IMR-90 (cell line): ENCODE results near the gene SSBP2. TPM values are rescaled to one million over a fixed set of nuclear protein-coding genes. Genes with fewer than 3 reads are reported as not detected.

Source experiments
- ATAC-seq: fragments of 200-7000 bp; cut with Tn5 transposase; 2 replicates; pipeline ENCODE4 v1.9.1; 2020; ENCODE audit warnings: low read depth, mild to moderate bottlenecking, moderate library complexity
- BruUV-seq: library from RNA; stranded (reverse); fragments of 400-500 nt; replicated peaks from 2 replicates; lab custom pipeline; 2021; lab: Mats Ljungman, UMichigan
- CTCF ChIA-PET: fragments of 300-600 bp; formaldehyde crosslinking; extraction: SDS; loops from one replicate; lab custom pipeline; 2021; ENCODE audit warnings: antibody characterized with exemption; lab: Yijun Ruan, JAX
- POLR2A ChIA-PET: fragments of 300-600 bp; sonication (Branson Sonifier 250); formaldehyde crosslinking; loops from one replicate; lab custom pipeline; 2022; ENCODE audit warnings: antibody characterized with exemption; ENCODE audit not compliant: unreplicated experiment; lab: Charles Lee
- DNase-seq: peaks from one replicate; pipeline ENCODE4 v3.0.0; 2013
- H2AFZ ChIP-seq: replicated peaks from 2 replicates; pipeline ENCODE3; 2013; ENCODE audit warnings: low read length, mild to moderate bottlenecking; ENCODE audit not compliant: poor library complexity
- H2AK5ac ChIP-seq: 2 replicates; pipeline ENCODE4 v1.6.1; 2013; ENCODE audit warnings: low read depth, low read length, inconsistent platforms
- H2AK9ac ChIP-seq: replicated peaks from 2 replicates; pipeline ENCODE3; 2013; ENCODE audit warnings: mild to moderate bottlenecking, low read depth, low read length, moderate library complexity; ENCODE audit not compliant: poor library complexity
- H2BK120ac ChIP-seq: 2 replicates; pipeline ENCODE4 v1.6.1; 2013; ENCODE audit warnings: low read depth, low read length, inconsistent platforms
- H2BK15ac ChIP-seq: 3 replicates; pipeline ENCODE4 v1.6.1; 2013; ENCODE audit warnings: low read depth, low read length, inconsistent platforms
- H2BK20ac ChIP-seq: 2 replicates; pipeline ENCODE4 v1.6.1; 2013; ENCODE audit warnings: low read depth, mild to moderate bottlenecking, inconsistent platforms, low read length, moderate library complexity
- H2BK5ac ChIP-seq: 2 replicates; pipeline ENCODE4 v1.6.1; 2013; ENCODE audit warnings: mild to moderate bottlenecking, low read depth, low read length, inconsistent platforms; ENCODE audit not compliant: poor library complexity, severe bottlenecking
- H3K14ac ChIP-seq: replicated peaks from 2 replicates; pipeline ENCODE4 v1.6.1; 2013; ENCODE audit warnings: low read depth, low read length, inconsistent platforms
- H3K18ac ChIP-seq: 2 replicates; pipeline ENCODE4 v1.6.1; 2013; ENCODE audit warnings: low read depth, low read length, control low read depth
- H3K23ac ChIP-seq: 2 replicates; pipeline ENCODE4 v1.6.1; 2013; ENCODE audit warnings: low read depth, low read length, inconsistent platforms
- H3K27ac ChIP-seq: 2 replicates; pipeline ENCODE4 v1.5.1; 2013; ENCODE audit warnings: mild to moderate bottlenecking, control low read depth, low read length; ENCODE audit not compliant: insufficient read depth
- H3K27me3 ChIP-seq: 2 replicates; pipeline ENCODE4 v1.6.1; 2013; ENCODE audit warnings: low read length; ENCODE audit not compliant: control insufficient read depth, insufficient read depth
- H3K36me3 ChIP-seq: 2 replicates; pipeline ENCODE4 v1.6.1; 2013; ENCODE audit warnings: low read length, mixed read lengths; ENCODE audit not compliant: control insufficient read depth, insufficient read depth
- H3K4ac ChIP-seq: 2 replicates; pipeline ENCODE4 v1.6.1; 2013; ENCODE audit warnings: low read depth, low read length, inconsistent platforms
- H3K4me1 ChIP-seq: 2 replicates; pipeline ENCODE4 v1.6.1; 2013; ENCODE audit warnings: low read length, mixed read lengths; ENCODE audit not compliant: control insufficient read depth, insufficient read depth
- H3K4me2 ChIP-seq: 2 replicates; pipeline ENCODE4 v1.6.1; 2013; ENCODE audit warnings: low read depth, mild to moderate bottlenecking, control low read depth, low read length, moderate library complexity
- H3K4me3 ChIP-seq: 2 replicates; pipeline ENCODE4 v1.5.1; 2013; ENCODE audit warnings: low read depth, mild to moderate bottlenecking, control low read depth, low read length, moderate library complexity; ENCODE audit not compliant: insufficient read depth
- H3K56ac ChIP-seq: 2 replicates; pipeline ENCODE4 v1.6.1; 2013; ENCODE audit warnings: low read length, inconsistent platforms; ENCODE audit not compliant: insufficient read depth; ENCODE audit errors: extremely low read depth
- H3K79me1 ChIP-seq, 2 experiments: 2 replicates each; pipeline ENCODE4 v1.6.1; 2013; ENCODE audit warnings: low read length in 2 of 2, inconsistent platforms in 1 of 2, low read depth in 1 of 2
- H3K9ac ChIP-seq: 2 replicates; pipeline ENCODE4 v1.6.1; 2013; ENCODE audit warnings: low read depth, low read length, control low read depth
- H3K9me1 ChIP-seq: 2 replicates; pipeline ENCODE4 v1.6.1; 2013; ENCODE audit warnings: low read length, inconsistent platforms; ENCODE audit not compliant: insufficient read depth
- H3K9me3 ChIP-seq: 2 replicates; pipeline ENCODE4 v1.6.1; 2013; ENCODE audit warnings: low read length; ENCODE audit not compliant: control insufficient read depth, insufficient read depth
- H4K20me1 ChIP-seq: 2 replicates; pipeline ENCODE4 v1.6.1; 2013; ENCODE audit warnings: low read length, inconsistent platforms; ENCODE audit not compliant: insufficient read depth
- H4K5ac ChIP-seq: 2 replicates; pipeline ENCODE4 v1.6.1; 2013; ENCODE audit warnings: mild to moderate bottlenecking, low read depth, low read length, control low read depth
- H4K8ac ChIP-seq, 2 experiments: 2 replicates each; pipeline ENCODE4 v1.6.1; 2013; ENCODE audit warnings: low read depth in 2 of 2, low read length in 2 of 2, control low read depth in 1 of 2, inconsistent platforms in 1 of 2
- H4K91ac ChIP-seq: 2 replicates; pipeline ENCODE4 v1.6.1; 2013; ENCODE audit warnings: low read depth, low read length, inconsistent platforms; ENCODE audit not compliant: insufficient read depth
- BHLHE40 ChIP-seq: fragments of 150-350 bp; IDR thresholded peaks from 2 replicates; pipeline ENCODE4 v1.6.1; 2016; ENCODE audit warnings: mild to moderate bottlenecking, low read depth, low read length
- CEBPB ChIP-seq: IDR thresholded peaks from 2 replicates; pipeline ENCODE4 v1.6.1; 2012; ENCODE audit warnings: low read depth, low read length, improper control_type of control experiment
- CHD1 ChIP-seq: IDR thresholded peaks from 2 replicates; pipeline ENCODE4 v1.6.1; 2012; ENCODE audit warnings: low read depth, low read length, improper control_type of control experiment
- CTCF ChIP-seq: conservative IDR thresholded peaks from 2 replicates; pipeline ENCODE4 v1.5.1; 2012; ENCODE audit warnings: mild to moderate bottlenecking, low read depth, low read length, improper control_type of control experiment
- ELK1 ChIP-seq: fragments of 150-350 bp; IDR thresholded peaks from 2 replicates; pipeline ENCODE4 v1.6.1; 2016; ENCODE audit warnings: low read depth, mild to moderate bottlenecking, low read length, moderate library complexity, borderline replicate concordance
- FOS ChIP-seq: fragments of 150-350 bp; IDR thresholded peaks from 2 replicates; pipeline ENCODE4 v1.6.1; 2016; ENCODE audit warnings: low read depth, low read length
- MAFK ChIP-seq: IDR thresholded peaks from 2 replicates; pipeline ENCODE4 v1.6.1; 2012; ENCODE audit warnings: low read depth, low read length, improper control_type of control experiment
- MAZ ChIP-seq: IDR thresholded peaks from 2 replicates; pipeline ENCODE4 v1.6.1; 2012; ENCODE audit warnings: low read depth, mild to moderate bottlenecking, low read length, improper control_type of control experiment, moderate library complexity, borderline replicate concordance
- MXI1 ChIP-seq: IDR thresholded peaks from 2 replicates; pipeline ENCODE4 v1.6.1; 2012; ENCODE audit warnings: low read depth, mild to moderate bottlenecking, low read length, moderate library complexity, borderline replicate concordance
- NFE2L2 ChIP-seq: fragments of 150-350 bp; IDR thresholded peaks from 2 replicates; pipeline ENCODE4 v1.6.1; 2016; ENCODE audit warnings: low read depth, mild to moderate bottlenecking, low read length
- POLR2A ChIP-seq: IDR thresholded peaks from 2 replicates; pipeline ENCODE4 v1.6.1; 2012; ENCODE audit warnings: mild to moderate bottlenecking, low read depth, low read length
- RAD21 ChIP-seq: IDR thresholded peaks from 2 replicates; pipeline ENCODE4 v1.6.1; 2012; ENCODE audit warnings: low read length, improper control_type of control experiment
- RCOR1 ChIP-seq: IDR thresholded peaks from 2 replicates; pipeline ENCODE4 v1.6.1; 2012; ENCODE audit warnings: mild to moderate bottlenecking, low read length, improper control_type of control experiment; ENCODE audit not compliant: insufficient replicate concordance
- RFX5 ChIP-seq: IDR thresholded peaks from 2 replicates; pipeline ENCODE4 v1.8.0; 2012; ENCODE audit warnings: low read depth, mild to moderate bottlenecking, low read length, moderate library complexity
- SMC3 ChIP-seq: fragments of 150-350 bp; IDR thresholded peaks from 2 replicates; pipeline ENCODE4 v1.6.1; 2016; ENCODE audit warnings: low read depth, mild to moderate bottlenecking, antibody characterized with exemption, low read length, moderate library complexity
- USF2 ChIP-seq: fragments of 150-350 bp; IDR thresholded peaks from 2 replicates; pipeline ENCODE4 v1.6.1; 2017; ENCODE audit warnings: mild to moderate bottlenecking, antibody characterized with exemption, low read length, low read depth
- WGBS, 2 experiments: methylation state at CpG; one replicate each; pipeline versions ENCODE4 v1.1.5 to v1.1.7; 2013; ENCODE audit warnings: missing lambda C conversion rate in 2 of 2; ENCODE audit not compliant: insufficient read length in 1 of 2; ENCODE audit errors: extremely low coverage in 2 of 2; 5-methylcytosine and 5-hydroxymethylcytosine counted together
- dilution Hi-C: fragments of 300-500 bp; cut with HindIII; formaldehyde crosslinking; loops from one replicate; pipeline ENCODE4 v1.14.3; 2018; ENCODE audit warnings: low sequenced_read_pairs; ENCODE audit not compliant: unreplicated experiment
- in situ Hi-C: fragments of 300-500 bp; cut with MboI; formaldehyde crosslinking; loops from 3 replicates; pipeline ENCODE4 v1.14.3; 2019; ENCODE audit warnings: low sequenced_read_pairs, inconsistent platforms, mixed read lengths
- intact Hi-C: fragments of 100-400 bp; cut with micrococcal nuclease; formaldehyde crosslinking; loops from 2 replicates; pipeline ENCODE4 v1.10.0; 2022
- polyA plus RNA-seq, 3 experiments: library from polyadenylated mRNA; depleted of rRNA; stranded (reverse); fragments of >200 nt; gene quantifications; 2 replicates each; pipeline ENCODE4 v1.2.3, GENCODE V29; 2012; ENCODE audit warnings: low replicate concordance in 1 of 3
- total RNA-seq: library from RNA; depleted of rRNA; stranded (reverse); fragments of >200 nt; gene quantifications from 2 replicates; pipeline ENCODE4 v1.2.3, GENCODE V29; 2012

SSBP2 gene
- total and polyA plus RNA-seq, 2 of the 4 experiments (the other 2 are of a cell fraction), result 38.4 to 42.7 TPM

- ATAC-seq (no peak), DNase-seq (no peak)
- H3K23ac ChIP-seq, result no peak overlapping the region
- peaks cover 5% of the 10 kb centered on the region; the same call in 1 of the 2 replicates for H3K9me1 ChIP-seq
- H3K18ac ChIP-seq, result no peak overlapping the region
- no peak overlapping the region for H4K8ac ChIP-seq
- H2BK120ac ChIP-seq, result no peak overlapping the region
- no CpG with 5 or more reads among the region's 1 CpG for WGBS, 2 experiments
- H3K36me3 ChIP-seq, result no peaks in the 10 kb centered on the region
- ChIA-PET POLR2A (no interaction called here), CTCF (no interaction called here)
- no peak overlapping the region for H2AK5ac ChIP-seq
- H3K4me2 ChIP-seq, result no peak overlapping the region
- H3K4me1 ChIP-seq, result no peaks in the 10 kb centered on the region
- H3K9ac ChIP-seq, result no peak overlapping the region
- H3K14ac ChIP-seq, result no peak overlapping the region
- H3K9me3 ChIP-seq, result no peaks in the 10 kb centered on the region
- no TSS peak for BruUV-seq
- H3K27me3 ChIP-seq, result no peaks in the 10 kb centered on the region
- H4K91ac ChIP-seq, result no peak overlapping the region
- no peak overlapping the region for H2BK20ac ChIP-seq
- H2AK9ac ChIP-seq, result no peak overlapping the region
- in situ Hi-C loops (no loop called here), dilution Hi-C loops (no loop called here), intact Hi-C loops (no loop called here)
- no peak overlapping the region for H4K5ac ChIP-seq
- peaks cover 3 to 12% of the 10 kb centered on the region in 2 experiments; a peak in 2 of 4 replicates for H3K79me1 ChIP-seq
- no peaks in the 10 kb centered on the region for H4K20me1 ChIP-seq
- H3K56ac ChIP-seq, result no peak overlapping the region
- no peak overlapping the region for H3K27ac ChIP-seq
- TF ChIP-seq MAFK (no peak), NFE2L2 (no peak), USF2 (no peak), SMC3 (no peak), POLR2A (no peak), MXI1 (no peak), RCOR1 (no peak), FOS (no peak), CTCF (no peak), BHLHE40 (no peak), CEBPB (no peak), MAZ (no peak), ELK1 (no peak), RFX5 (no peak), RAD21 (no peak), CHD1 (no peak)
- H2BK5ac ChIP-seq, result no peak overlapping the region
- no peak overlapping the region for H3K4me3 ChIP-seq
- H2AFZ ChIP-seq, result no peak overlapping the region
- no peak overlapping the region for H2BK15ac ChIP-seq
- H3K4ac ChIP-seq, result no peak overlapping the region
Measured at GRCh38 chr5:81650987-81651386, 99.9 kb downstream of the SSBP2 start.
